GM21423 (cell line): ENCODE data around the gene ATE1.
"Not testable (repeated sequence)": the region's sequence is repeated elsewhere in the genome, so short reads cannot be mapped to it uniquely, and the experiment has no call there.

ENCODE experiments used
- ATAC-seq: cut with Tn5 transposase; IDR thresholded peaks from one replicate; pipeline ENCODE4 v1.9.1; 2021; ENCODE audit warnings: mild to moderate bottlenecking, moderate library complexity; ENCODE audit not compliant: unreplicated experiment

Gene ATE1

DNA sequence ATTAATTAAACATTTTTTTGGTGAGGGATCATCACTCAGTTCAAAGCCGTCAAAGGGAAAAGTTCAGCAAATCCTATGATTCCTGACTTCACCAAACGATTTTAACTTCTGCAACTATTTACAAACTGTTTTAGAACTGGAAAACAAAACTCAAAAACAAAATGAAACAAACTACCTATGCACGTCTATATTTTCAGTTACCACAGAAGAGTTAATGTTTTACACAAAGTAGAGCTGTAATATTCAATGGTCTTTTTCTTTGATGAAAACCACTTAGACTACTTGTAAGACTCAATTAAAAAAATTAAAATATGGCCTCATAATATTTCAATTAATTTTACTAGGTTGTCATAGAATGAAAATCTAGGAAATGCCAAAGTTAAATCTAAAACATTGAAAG lies 131.5 kb downstream of the ATE1 start:
- ATAC-seq, result peak; percentile 73

DNA sequence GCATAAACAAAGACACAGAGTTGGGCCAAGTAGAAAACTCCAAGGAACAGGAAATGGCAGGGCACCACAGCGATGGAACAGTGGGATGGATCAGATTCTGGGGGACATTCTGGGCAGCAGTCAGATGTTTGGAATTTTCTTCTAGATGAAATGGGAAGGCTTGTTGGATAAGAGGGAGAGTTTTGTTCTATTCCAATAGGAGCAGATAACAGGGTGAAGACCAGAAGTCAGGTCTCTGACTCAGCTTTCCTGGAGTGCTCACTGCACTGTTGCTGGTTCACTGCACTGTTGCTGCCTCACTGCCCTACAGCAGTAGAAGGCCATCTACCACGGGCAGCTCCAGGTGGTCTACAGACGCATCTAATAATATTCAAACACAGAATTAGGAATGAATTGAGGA lies 135.6 kb downstream of the ATE1 start:
- ATAC-seq, result no peak

DNA sequence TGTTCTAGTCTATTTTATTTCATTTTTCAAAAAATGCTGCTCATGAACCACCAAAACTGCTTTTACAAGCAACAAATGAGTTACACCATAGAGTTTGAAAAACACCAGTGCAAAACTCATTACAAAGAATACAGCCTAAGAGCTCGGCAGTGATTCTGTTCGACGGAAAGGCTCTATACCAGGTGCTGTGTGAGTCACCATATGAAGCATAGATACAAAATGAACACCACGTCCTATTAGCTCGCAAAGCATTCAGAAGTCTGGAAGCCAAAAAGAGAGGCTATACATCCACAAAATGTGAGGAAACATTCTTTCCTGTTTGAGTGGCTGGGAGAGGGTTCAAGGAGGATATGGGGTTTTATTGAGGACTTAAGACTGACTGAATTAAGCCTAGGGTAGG lies 136.1 kb downstream of the ATE1 start:
- ATAC-seq, result no peak

DNA sequence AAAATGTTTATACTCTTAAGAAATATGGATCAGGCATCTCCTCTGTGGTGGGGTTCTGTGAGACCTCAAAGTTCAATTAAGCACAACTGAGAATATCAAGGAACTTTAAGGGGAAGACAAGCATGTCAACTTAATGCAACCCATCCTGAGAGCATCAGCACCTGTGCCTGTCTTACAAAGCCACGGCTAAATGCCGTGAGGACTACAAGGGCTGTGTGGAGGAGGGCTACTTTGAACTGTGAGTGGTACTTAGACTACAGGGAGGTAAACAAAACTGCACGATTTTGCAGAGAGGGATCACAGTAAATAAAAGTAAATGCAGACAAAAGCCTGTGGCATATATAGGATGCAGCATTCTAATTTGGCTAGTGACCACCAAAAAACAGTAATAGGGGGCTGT lies 139.1 kb downstream of the ATE1 start:
- ATAC-seq, result no peak

DNA sequence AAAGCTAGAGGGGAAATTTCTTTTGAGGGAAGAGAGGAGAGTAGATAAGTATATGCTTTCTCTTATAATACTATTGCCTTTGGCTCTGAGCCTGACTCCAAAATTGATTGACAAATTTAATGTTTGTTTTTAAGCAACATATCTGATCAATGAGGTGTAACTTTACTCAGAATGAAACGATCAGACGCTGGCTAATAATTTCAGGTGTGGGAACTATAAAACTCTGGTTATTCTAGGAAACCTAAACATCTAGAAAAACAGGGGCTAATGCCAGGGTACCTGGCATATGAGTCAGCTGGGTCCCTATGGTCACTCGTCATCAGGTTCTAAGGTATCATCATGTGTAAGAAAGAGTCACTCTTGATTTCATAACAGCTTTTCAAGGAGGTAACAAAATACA lies 139.7 kb downstream of the ATE1 start:
- ATAC-seq, result no peak

DNA sequence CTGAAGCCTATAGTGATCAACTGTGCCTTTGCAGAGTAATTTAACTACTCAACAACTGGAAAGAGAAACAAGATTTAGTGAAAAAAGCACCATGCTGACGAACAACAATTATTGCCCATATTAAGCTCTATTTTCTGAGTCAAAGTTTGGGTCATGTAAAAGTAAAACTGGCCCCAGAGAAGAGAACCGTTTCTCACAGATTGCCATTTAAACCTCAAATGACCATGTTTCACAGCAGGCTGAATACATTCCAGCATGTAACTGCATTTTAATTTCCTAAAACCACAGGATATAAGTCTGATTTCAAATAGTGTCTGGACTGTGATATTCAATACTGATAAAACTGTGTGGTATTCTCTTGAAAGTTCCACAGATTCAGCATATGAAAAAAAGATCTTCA lies 140.7 kb downstream of the ATE1 start:
- ATAC-seq, result no peak

DNA sequence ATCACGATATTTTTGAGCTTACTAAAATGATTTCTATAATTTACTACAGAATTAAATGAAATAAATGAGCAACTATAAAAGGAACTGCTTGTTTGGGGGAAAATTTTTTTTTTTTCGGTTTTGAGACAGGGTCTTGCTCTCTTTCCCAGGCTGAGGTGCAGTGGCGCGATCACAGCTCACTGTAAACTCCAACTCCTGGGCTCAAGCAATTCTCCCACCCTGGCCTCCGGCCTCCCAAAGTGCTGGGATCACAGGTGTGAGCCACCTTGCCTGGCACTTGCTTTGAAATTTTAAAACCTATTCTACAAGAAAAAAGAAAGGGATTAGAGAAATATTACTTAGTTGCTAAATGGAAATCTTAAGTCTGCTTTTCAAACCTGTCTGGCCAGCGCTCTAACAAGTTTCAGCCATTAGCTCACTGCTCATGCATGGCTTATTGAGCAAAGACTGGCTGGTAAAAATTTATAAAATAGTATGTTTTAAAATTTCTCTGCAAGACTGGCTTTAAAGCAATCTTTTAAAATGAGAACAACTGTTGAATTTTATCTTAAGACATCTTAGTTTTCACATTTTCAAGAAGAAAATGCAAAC lies 144.0 kb downstream of the ATE1 start:
- ATAC-seq, result no peak

DNA sequence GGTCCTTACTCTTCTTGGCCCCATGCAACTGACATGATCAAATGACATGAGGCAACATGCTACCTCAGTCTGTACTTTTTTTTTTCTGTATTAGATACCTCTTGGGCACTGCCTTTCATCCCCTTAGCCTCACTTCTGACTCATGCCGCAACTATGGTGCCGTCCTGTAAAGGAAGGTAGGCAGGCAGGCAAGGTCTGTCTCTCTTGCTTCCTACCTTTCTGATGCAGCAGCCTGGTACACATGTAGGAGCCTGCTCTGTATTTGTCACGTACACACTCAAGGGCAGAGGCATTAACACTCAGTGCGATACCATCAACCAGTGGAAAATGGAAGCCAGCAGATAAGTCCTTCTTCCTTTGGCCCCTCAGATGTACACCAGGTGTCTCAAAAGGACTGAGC lies 146.7 kb downstream of the ATE1 start:
- ATAC-seq, result no peak

DNA sequence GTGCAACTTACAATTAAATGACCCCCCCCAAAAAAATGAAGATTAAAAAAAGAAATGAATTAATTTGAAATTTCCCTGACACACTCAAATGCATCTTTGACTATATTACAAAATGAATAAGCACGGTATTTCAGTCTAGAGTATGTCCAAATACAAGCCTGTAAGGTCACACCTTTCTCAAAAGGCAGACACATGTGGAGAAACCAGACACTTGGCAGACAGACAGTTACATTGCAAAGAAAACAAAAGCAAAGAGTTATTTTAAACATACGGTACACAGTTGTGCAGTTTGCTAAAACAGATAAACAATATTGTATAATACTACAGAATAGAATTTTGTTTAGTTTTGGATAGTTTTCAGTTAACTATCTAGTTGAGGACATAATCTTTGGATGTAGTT lies 153.0 kb downstream of the ATE1 start:
- no peak for ATAC-seq

DNA sequence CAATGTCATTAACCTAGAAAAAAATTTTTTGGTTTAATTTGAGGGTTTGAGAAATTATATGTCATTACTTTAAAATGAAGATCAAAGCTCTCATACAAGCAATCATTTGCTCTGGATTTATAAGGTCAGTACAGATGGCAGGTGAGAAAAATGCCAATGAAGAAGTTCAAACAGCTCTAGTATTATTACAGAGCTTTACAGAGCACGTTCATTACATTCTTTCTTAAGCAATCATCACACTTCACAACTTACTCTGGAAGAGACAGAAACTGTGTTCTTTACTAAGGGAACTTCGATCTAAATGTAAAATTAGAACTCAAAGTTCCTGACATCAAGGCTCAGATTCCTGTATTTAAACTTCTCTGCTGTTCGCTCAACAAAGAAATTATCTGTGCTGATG lies 153.4 kb downstream of the ATE1 start:
- ATAC-seq, result no peak

DNA sequence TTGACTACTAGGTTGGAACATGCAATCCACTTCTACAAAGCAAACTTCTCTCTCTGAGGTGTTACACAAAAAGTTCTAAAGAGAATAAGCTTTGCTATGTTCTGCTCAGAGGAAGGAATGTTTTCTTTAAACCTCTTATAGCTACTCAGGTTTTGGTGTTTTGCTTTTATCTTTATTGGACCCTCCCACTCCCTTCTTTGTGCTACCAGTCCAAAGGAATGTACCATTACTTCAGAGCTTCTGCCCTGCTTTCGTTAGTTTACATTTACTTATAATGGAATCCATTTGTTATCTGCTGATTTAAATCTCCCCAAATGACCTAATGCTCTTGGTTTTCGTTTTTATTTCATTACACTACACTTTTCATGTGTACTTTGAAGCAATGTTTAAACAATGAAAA lies 154.9 kb downstream of the ATE1 start:
- no peak for ATAC-seq

DNA sequence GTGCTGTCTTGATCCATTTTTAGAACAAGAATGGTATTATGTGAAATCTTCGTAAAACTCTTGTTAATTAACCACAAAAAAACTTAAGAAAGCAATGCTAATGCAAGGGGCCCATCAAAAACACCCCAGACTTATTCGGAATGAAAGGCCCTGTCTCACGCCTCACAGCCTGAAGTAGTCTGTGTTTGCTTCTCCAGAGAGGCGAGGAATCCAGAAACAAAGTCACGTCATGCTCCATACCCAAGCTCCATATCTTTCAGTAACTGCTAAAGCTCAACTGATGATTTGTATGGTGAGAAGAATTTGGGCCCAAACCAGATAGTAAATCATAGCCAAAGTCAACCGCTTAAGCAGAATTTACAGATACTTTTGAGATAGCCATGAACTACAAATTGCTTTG lies 155.4 kb downstream of the ATE1 start:
- ATAC-seq, result no peak

DNA sequence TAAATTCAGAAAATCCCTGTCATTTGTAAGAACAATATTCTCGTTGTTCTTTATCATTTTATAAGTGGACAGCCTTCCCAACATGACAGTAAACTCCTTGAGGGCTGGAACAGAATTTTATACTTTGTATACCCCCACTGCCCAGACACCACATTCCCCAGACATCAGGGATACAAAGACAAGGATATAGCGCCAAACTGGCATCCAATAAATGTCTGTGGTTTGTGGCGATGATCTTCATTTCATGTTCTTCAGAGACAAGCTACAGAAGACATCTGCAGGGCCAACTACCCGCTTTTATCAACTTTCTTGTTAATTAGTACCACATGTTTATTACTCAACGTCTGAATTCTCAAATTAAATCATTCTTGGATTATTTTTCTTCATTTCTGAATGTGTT lies 155.9 kb downstream of the ATE1 start:
- no peak for ATAC-seq

DNA sequence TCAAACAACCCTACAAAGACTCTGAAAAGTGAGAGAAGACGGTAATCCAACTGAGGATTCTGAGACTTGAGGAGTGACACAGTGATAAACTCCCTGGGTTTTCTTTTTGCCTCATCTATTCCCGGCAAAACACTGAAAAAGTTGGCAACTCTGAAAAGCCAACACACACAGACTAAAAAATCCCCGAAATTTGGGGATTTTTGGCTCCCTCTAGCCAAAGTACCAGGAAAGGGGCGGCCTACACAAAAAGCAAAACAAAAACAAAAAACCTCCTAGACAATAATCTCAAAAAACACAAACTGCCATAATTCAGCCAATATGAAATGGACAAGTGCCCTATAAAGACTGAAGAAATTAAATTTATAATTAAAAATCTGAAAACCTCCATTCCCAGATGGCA lies 161.4 kb downstream of the ATE1 start:
- ATAC-seq, result no peak

DNA sequence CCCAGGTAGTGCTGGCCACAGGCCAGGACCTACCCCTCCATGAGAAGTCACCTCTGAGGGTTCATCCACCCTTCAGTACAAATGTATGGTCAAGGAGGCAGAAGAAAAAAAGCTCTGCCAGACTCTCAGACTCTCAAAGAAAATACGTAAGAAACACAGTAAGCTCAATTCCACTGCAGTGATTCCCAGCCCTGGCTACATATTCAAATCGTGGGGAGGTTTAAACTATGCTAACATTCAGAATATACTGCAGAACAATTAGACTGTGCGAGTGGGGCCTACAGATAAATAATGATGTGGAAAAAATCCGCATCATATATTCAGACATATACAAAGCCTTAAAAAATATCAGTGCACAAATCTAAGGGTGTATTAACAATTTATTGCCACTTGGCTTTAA lies 162.6 kb downstream of the ATE1 start:
- ATAC-seq, result no peak

DNA sequence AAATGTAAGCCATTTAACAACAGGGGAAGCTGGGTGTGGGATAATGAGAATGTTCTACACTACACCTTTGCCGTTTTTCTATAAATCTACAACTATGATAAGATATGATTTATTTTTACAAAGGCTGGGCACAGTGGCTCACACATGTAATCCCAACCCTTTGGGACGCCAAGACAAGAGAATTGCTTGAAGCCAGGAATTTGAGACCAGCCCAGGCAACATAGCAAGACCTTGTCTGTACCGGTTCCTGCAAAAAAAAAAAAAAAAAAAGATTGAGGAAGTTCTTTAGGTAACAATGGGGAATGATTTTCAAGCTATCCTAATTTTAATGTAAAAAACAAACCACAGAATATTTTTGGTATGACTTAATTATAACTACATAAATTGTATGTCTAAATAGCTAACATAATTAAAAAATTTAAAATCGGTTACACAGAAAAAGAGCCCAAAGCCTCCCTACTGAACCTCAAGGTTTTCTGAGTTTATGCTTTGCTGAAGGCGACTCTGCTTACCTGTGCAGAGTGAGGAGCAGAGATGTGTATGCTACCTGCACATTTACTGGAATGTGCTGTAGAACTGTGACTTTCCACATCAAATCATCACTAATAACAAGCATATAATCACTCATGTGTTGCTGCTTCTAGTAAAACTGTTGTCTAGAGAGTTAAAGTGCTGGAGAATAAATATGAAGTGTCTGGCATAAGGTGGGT lies 163.4 kb downstream of the ATE1 start:
- no peak for ATAC-seq

DNA sequence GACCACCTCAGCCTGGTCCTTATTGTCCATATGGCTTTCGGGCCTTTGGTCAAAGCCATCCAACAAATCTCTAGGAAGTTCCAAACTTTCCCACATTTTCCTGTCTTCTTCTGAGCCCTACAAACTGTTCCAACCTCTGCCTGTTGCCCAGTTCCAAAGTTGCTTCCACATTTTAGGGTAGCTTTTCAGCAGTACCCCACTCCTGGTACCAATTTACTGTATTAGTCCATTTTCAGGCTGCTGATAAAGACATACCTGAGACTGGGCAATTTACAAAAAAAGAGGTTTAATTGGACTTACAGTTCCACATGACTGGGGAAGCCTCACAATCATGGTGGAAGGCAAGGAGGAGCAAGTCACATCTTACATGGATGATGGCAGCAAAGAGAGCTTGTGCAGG lies 170.6 kb downstream of the ATE1 start:
- ATAC-seq, result not testable (repeated sequence)

DNA sequence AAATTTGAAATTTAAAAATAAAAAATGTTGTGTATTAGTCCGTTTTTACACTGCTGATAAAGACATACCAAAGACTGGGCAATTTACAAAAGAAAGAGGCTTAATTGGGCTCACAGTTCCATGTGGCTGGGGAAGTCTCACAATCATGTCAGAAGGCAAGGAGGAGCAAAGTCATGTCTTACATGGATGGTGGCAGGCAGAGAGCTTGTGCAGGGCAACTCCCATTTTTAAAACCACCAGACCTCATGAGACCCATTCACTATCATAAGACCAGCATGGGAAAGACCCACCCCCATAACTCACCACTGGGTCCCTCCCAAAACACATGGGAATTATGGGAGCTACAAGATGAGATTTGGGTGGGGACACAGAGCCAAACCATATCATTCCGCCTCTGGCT lies 172.3 kb downstream of the ATE1 start:
- ATAC-seq, result not testable (repeated sequence)

DNA sequence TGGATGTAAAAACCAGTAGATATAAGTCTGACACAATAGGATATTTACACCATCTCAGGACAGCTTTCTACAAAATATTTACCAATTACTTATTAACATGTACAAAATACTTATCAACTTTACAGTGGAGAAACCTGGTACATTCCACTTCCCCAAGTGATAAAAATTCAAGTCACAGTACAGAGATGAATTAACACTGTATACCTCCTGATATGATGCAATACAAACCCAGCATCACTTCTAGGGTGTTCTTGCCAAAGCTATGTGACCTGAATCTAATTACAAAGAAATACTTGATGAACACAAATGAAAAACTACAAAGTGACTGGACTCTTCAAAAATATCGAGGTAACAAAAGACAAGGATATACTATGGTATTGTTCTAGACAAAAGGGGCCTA lies 173.2 kb downstream of the ATE1 start:
- no peak for ATAC-seq

DNA sequence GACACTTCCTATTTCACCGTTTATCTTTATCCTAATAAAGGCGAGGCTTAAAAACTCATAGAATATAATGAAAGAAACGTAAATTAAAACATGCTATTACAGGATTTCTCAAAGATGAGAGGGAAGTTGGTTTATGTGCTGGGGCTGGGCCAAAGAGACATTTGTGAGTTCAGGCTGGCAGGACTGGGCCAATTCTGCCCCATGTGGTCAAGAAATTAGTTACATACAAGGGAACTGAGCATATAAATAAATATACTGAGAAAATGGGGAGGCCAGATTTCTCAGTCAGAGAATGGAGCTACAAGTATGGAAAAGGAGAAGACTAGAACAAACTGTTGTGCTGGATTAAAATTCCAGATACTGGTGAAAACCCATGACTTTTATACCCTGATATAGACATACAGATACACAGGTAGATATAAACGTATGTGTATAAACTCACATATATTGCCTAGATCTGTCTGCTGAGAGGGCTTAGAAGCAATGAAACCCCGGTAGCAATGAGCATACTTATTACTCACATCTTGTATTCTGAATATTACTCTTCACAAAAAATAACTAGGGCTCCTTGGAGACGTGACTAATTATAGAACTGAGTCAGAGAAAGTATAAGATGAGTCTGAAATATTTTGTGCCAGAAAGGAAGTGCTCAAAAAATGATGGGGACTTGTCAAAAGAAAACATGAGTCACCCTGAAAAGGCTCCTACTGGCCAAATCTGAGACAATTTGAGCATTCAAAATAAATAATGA lies 173.9 kb downstream of the ATE1 start:
- peak; percentile 86 for ATAC-seq

DNA sequence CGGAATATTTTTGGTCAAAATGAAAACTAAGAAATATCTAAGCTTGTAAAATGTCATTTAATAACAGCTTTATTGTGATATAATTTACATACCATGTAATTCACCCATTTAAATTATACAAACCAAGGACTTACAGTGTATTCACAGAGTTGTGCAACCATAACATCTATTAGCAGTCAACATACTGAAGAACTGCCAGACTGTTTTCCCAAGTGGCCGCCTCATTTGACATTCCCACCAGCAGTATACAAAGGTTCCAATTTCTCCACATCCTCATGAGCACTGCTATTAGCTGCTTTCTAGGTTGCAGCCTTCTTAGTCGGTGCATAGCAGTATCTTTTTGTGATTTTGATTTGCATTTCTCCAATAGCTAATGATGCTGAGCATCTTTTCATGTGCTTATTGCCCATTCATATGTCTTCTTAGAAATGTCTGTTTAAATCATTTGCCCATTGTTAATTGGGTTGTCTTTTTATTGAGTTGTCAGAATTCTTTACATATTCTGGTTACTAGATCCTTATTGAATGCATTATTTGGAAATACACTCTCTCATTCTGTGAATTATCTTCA lies 176.6 kb downstream of the ATE1 start:
- ATAC-seq, result no peak

DNA sequence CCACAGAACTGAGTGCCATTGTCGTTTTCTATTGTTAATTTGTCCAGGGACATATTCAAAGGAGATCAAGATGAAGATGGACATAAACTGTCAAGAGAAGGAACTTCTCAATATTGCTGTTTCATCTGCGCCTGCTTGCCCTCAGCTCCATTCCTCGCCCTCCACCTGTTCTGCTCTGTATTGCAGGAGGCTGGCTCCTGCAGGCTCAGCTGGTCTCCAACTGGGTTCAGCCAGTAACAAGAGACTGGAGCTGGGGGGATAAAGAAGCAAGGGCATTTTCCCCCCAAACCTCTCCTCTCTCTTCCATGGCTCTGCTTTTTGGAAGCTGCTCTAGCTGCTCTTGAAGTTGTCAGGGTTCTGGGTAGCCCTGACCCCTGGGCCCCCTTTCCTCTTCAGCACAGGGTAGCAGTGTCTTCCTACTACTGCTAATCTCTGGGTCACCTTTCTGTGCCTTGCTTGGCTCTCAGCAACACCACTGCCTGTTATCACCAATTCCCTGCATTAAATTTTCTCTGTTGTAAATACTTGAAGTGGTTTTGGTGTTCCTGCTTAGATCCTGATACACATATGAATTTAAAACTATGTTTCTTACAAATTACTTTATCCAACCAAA lies 180.6 kb downstream of the ATE1 start:
- no peak for ATAC-seq
